HG03139 (cell line): Measurements from ENCODE around the gene SLC16A9.
"Not testable (repeated sequence)": the region's sequence is repeated elsewhere in the genome, so short reads cannot be mapped to it uniquely, and the experiment has no call there.

ENCODE experiments used
- ATAC-seq: cut with Tn5 transposase; IDR thresholded peaks from one replicate; pipeline ENCODE4 v1.9.1; 2021; ENCODE audit not compliant: unreplicated experiment

The SLC16A9 gene

DNA sequence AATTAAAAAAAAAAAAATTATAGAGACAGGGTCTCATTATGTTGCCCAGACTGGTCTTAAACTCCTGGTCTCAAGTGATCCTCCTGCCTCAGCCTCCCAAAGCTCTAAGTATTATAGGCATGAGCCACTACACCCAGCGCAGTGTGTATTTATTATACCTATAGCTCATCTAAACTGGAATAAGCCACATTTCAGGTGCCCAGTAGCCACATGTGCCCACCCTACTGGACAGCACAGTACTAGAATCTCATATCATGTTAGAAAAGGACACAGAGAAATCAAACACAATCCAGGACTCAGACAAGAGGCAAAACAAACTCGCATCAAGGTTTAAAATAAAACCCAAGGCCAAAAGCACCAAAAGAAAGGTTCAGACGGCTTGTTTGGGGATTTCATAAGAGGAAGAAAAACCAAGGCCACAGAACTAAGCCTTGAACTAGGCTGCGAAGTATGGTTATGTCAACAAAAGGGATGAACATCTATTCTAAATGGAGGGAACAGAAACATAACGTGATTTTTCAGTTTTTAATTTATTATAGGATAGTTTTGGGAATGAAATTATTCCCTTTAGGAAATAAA is 32.3 kb downstream of the SLC16A9 start:
- no peak for ATAC-seq

DNA sequence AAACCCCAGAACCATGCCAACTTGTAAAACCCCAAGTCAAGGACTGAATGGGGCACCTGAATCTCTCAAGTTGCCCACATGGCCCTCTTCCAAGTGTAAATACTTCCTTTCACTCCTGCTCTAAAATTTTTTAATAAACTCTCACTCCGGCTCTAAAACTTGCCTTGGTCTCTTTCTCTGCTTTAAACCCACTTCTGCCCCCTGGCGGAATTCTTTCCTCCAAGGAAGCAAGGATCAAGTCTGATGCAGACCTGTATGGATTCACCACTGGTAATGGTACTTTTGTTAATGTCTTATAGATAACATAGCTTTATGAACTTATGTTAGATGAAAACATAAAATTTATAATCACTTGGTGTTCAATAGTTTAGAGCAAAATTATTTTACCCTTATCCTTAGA is 33.8 kb downstream of the SLC16A9 start:
- ATAC-seq = no peak

DNA sequence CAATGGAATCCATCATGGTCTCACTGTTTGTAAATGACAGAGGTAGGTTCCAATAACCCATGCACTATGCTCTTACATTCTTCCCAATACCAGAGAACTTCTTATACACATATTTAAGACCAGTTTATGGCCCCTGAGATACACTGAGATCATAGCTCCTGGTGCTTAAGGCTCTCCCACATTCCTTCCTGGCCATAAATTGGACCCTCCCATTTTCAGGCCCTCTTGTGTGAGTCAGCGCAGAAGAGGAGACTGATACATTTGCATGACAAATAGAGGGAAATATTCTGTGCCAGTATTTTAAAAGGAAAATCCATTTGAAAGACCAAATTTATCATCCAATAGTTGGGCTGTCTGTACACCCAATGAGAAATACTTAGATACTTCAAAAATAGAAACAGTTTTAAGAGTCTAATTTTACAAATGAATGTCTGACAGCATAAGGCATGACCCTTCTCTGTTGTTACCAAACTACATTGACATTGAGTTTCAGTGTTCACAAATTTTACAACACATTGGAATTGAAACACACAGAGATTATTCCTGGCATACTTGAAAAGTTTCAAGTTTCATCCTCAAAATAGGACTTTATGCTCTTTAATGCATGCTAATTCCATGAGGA is 35.3 kb downstream of the SLC16A9 start:
- no peak for ATAC-seq

DNA sequence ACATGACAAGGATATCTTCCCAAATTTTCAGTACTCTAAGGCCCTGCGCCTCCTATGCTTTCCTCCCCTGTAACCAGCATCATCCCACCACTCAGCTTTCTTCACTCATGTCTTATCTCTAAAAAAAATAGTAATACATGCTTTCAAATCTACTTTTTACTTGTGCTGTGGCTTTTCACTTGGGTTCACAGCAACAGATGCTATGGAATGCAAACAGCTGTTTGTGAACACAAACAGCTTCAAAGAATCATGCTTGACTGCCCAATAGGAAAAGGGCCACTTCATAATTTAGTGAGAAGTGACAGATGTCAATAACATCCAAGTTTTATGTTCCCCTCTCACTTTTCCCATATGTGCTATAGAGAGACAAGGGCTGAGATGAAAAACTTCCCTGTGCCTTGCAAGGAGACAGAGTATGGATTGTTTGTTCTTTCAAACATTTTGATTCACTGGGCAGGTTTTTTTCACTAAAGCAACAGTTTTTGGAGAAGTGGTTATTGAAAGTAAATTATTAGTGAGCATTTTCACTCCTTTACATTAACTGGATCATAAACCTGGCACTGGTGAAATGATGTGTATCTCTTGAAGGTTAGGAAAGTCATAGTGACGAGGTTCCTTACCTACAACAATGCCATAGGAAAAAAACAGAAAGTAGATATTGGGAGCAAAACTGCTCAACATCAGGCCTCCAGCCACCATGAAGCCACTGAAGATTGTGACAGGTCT is 37.3 kb downstream of the SLC16A9 start:
- ATAC-seq = no peak

DNA sequence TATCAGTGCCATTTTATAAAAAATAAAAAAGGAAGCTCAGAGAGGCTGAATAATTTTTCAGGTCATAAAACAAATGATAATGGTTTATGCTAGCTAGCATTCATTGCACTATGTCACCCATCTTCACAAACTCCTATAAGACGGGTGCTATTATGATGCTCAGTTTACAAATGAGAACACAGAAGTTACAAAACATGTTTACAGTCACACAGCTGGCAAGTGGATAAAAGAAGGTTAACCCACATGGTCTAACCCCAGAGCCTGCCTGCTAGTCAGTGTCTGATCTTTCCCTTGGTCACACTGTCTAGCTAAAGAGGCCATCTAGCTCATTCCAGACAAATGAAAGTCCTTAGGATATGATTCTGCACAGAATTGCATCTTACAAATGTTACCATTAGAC is 39.4 kb downstream of the SLC16A9 start:
- ATAC-seq = no peak

DNA sequence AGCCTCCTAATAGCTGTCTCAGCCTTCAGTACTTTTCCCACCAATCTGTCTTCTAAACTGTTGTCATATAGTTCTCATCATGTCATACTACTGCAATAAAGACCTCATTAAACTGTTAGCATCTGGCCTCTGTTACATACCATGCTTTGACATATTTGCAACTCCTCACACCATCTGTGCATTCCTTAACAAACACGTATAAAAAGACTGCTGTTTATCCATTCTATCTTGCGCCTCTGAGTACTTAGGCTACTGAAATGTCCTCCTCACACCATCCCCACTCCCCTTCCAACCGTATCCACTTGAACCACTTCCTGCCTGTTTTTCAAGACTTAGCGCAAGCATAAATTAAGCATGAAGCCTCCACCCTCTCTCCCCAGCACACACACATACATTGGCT is 41.6 kb downstream of the SLC16A9 start:
- no peak for ATAC-seq

DNA sequence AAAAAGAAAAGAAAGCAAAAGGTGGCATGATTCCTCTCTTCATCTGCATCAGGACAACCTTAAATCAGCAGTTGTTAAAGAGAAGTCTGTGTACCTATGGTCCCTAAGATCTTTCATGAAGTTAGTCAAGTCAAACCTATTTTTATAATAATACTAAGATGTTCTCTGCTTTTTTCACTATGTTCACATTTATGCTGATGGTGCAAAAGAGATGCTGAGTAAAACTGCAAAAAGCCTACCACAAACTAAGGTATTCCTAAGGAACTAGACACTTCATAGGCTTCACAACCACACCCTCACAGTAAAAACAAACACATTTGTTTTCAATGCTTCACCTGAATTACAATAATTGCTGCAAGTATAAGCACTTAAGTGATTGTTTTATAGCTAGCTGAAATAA is 43.3 kb downstream of the SLC16A9 start:
- no peak for ATAC-seq

DNA sequence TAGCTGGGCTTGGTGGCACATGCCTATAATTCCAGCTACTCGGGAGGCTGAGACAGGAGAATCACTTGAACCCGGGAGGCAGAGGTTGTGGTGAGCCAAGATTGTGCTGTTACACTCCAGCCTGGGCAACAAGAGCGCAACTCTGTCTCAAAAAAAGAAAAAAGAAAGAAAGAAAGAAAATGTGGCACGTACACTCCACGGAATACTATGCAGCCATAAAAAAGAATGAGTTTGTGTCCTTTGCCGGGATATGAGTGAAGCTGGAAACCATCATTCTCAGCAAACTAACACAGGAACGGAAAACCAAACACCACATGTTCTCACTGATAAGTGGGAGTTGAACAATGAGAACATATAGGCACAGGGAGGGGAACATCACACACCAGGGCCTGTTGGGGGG is 46.4 kb downstream of the SLC16A9 start:
- not testable (repeated sequence) for ATAC-seq

DNA sequence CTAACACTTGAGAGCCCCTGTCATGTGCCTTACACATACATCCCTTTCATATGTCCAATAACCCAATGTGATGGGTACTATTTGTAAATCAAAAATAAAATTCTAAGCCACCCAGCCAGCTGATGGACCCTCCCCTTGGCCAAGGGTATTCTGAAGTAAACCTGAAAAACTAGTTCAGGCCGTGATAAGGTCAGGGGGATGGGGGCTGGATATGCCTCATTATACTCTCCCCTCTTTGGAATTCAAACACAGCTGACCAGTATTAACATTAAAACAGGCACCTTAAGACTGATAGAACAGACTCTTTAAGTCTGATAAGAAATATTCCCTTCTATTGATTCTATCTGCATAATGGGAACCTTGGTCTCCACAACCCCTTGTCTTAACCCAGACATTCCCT is 51.9 kb downstream of the SLC16A9 start:
- no peak for ATAC-seq

DNA sequence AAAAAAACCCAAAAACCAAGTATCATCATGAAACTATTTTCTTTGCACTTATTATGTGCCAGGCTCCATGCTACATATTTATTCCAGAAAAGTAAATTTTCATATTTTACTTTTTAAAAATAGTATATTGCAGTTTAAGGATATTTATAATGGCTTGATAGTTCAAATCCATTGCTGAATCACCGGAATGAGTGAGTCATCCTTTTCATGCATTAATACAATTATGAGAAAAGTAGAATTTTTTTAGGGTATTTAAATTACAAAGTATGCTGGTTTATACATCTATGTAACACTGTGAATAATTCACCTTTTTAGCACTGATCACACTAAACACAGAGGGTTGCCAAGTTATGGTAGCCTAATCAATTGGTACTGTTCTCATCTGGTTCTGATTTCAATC is 54.3 kb downstream of the SLC16A9 start:
- ATAC-seq = no peak

DNA sequence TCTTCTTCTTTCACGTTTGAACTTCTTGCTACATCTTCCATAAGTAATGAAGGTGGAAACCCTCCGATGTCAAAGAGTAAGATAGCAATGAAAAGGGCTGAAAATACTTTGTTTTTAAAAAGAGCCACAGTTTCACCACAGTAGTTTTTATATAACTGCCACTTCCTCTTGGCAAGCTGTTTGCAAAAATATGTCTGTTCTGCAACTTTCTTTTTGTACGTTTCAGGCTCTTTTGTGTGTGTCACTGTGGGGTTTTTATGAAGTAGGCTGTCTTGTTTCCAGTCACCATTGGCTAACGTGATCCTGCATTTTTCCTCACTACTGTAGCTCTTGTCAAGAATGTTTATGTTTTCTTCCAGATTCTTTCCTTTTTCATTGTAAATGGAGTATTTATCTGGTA is 55.6 kb downstream of the SLC16A9 start:
- no peak for ATAC-seq

DNA sequence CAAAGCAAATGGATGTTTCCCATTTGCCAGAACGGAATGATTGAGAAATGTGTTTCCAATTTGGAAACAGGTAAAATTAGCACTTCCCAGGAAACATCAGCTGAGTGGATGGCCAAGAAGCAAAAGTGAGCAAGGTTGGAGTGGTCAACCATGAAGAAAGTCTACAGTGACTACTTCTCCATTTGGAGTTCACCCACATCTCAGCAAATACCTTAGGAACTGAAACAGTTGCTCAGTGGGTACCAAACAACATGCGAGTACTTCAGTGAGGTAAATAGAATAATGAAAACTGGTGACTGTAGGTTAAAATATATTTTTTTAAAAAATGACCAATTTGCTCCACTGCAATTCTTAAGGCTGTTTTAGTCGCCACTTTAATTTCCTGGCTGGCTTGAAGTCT is 57.7 kb downstream of the SLC16A9 start:
- ATAC-seq = no peak

DNA sequence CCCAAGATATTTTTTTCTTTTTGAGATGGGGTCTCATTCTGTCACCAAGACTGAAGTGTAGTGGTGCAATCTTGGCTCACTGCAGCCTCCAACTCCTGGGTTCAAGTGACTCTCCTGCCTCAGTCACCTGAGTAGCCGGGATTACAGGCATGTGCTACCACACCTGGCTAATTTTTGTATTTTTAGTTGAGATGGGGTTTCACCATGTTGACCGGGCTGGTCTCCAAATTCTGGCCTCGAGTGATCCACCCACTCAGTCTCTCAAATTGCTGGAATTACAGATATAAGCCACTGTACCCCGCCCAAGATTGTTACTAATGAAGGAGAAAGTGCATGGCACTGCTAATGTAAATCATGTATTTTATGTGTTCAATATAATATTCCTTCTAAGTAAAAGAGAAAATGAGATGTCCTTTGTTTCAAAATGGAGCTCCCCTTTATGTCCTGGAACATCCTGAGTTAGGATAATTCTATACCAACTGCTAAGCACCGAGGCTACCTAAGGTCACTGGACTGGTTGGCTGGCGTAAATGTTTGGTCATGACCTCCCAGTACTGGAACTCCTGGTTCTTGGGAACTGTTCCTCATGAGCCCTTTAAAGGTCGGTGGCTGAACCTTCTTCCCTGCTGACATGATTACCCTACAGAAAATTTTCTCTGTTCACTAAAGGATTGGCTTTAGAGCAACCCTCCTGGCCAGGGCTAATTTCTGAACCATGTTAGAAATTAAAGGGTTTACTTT is 59.9 kb downstream of the SLC16A9 start:
- no peak for ATAC-seq

DNA sequence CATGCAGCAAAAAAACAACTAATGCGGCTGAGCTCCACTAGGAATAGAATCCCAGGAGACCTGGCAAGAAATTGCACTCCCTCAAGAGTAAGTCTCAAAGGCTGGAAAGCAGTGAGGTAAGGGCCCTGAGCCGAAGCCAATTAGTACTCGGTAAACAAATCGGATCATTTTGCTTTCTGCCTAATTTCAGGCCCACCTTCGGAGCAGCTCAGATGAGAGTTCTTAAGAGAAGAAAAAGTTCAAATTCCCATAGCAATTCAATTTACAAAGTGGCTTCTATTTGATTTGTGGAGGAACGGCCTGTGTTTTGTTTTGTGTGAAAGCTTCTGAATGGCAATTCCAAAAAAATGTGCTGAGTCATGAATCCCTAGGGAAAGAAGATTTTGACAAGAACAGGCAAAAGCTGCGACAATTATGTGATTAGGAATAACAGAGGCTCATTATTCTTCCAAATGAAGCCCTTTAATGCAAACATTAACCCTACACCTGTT is 60.9 kb downstream of the SLC16A9 start:
- no peak for ATAC-seq

DNA sequence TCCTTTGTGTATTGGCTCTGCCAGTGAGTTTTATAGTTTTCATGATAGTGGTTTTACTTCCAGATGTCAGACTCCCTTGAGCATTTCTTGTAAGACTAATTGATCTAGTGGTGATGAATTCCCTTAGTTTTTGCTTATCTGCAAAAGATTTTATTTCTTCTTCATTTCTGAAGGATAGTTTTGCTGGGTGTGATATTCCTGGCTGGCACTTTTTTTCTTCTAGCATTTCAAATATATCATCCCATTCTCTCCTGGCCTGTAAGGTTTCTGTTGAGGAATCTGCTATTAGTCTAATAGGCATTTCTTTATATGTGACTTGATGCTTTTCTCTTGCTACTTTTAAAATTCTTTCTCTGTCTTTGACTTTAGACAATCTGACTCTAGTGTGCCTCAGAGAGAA is 64.8 kb downstream of the SLC16A9 start:
- no peak for ATAC-seq

DNA sequence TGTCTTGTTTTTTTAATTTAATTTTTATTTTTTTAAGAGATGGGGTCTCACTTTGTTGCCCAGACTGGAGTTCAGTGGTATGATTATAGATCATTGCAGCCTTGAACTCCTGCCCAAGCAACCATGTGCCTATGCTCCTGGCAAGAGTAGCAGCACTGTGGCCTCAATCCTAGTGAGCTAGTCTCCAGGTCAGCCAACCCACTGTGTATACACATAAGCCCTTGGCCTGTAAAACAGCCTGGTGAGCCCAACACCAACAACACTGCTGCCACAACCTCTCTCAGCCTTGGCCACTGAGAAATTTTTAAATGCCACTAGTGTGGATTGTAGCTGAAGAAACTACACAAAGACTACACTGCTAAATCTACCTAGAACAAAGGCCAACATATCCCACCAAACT is 68.0 kb downstream of the SLC16A9 start:
- not testable (repeated sequence) for ATAC-seq

DNA sequence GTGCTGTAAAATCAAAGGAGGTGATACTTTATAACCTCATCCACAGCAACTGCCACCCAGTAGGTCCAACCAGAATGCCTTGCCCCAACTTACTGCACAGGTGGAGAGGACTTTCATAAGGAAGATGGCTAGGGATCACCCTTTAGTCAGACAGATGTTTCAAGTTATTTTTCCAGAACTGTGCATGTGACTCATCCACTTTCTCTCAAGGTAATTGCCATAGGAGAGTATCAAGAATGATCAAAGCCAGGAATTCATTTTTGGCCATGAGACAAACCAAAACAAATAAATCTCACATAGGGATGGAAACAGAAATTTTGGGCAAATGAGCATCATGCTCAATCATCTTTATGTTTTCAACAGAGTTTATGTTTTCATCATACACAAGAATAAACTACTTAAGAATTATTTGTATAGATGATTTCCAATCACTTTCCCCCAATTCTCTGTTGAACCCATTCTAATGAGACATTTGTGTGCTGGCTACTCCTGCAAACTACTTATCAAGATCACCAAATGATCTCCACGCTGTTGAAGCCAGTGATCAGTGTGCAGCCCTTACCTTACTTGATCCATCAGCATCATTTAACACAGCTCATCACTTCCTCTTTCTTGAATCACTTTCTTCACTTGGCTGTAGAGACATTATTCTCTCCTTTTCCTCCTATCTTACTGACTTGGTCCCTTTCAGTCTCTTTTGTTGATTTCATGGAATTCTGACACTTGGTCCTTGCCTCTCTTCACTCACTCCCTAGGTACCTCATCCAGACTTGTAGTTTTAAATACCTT is 74.0 kb downstream of the SLC16A9 start:
- no peak for ATAC-seq

DNA sequence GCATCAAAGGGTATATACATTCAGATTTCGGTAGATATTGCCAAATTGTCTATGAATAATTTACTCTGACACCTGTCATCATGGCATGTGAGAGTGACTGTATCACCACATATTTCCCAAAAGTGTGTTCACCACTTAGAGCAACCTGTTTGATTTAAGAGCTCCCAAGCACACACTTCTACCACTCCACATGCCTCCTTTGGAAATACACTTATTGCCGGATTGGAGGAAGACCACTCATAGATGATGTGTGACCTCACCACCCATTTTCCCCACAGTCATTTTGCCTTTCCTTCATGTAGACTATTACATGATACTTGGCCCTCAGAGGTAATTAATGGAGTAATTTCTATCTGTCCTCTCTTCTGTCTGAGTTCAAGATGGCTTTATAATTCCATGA is 75.5 kb downstream of the SLC16A9 start:
- no peak for ATAC-seq

DNA sequence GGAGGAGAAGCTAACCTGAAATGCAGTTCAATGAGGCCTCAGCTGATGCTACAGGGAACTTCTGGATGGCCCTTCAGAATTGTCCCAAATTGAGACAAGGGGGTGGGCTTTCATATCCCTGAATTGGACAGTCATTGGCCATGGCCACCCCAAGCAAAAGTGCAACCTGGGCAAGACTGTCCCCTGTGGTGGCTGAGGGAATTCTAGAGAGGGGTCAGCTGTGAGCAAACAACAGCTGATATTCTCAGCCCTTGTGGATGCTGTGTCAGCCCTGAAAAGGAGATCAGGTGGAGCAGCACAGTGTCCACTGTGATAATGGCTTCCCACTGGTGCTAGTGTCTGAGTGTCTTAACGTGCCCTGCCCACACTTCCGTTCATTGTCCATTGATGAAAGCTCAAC is 76.6 kb downstream of the SLC16A9 start:
- no peak for ATAC-seq

DNA sequence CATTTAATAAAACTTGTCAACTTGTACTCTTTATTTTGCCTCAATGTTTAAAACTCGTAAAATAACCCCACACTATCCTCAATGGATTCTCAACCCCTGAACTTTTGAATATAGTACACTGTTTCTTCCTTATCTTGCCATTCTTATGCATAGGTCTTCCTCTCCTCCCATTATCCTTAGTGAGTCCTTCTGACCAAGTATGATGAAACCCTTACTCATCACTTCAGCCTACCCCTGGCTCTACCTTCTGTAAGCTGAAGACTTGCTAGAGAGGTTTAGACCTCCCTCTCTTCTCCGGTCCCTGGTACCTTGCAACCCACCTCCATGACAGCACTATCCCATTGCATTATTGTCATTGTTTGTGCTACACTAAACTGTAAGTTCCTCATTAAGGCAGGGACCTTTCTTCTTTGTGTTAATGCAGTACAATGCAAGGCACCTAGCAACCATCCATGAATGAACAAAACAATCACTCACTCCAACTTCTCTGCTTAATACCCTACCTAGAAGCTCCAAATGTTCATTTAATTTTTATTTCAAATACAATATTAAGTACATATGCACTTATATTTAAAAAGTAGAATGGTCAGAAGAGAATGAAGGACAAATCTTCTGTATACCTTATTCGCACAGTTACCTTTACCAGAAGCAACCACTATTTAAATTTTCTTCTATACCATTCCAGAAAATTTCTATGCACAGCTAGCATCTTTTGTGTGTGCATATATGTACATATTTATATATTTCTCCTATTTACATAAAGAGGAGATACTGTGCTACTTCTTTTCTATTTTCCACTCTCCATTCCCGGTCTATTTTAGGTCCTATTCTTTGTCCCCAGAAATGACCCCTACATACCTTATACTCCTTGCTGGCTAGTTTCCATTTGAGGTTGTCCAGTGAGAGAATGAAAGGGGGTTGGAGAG is 77.5 kb downstream of the SLC16A9 start:
- no peak for ATAC-seq
